Panc1 (cell line): ENCODE measurements around the gene GNG14.
"Not testable (repeated sequence)": the region's sequence is repeated elsewhere in the genome, so short reads cannot be mapped to it uniquely, and the experiment has no call there.

ENCODE experiments used
- POLR2AphosphoS5 ChIP-seq: IDR thresholded peaks from 2 replicates; pipeline ENCODE4 v1.6.1; 2012; ENCODE audit warnings: mild to moderate bottlenecking, low read depth, low read length, moderate library complexity
- SIN3A ChIP-seq: IDR thresholded peaks from 2 replicates; pipeline ENCODE4 v1.6.1; 2012; ENCODE audit warnings: low read depth, mild to moderate bottlenecking, low read length, moderate library complexity, borderline replicate concordance; ENCODE audit not compliant: insufficient read depth
- TCF7L2 ChIP-seq: IDR thresholded peaks from 2 replicates; pipeline ENCODE4 v1.6.1; 2011; ENCODE audit warnings: mild to moderate bottlenecking, low read depth, low read length, inconsistent platforms
- TF ChIP-seq, protein P1 (sequence below), 2 experiments: IDR thresholded peaks; 2 replicates each; pipeline ENCODE4 v1.6.1; 2011 to 2012; ENCODE audit warnings: low read depth in 2 of 2, control low read depth in 1 of 2, low read length in 1 of 2, mild to moderate bottlenecking in 1 of 2, moderate library complexity in 1 of 2; ENCODE audit not compliant: insufficient read depth in 1 of 2
- TF ChIP-seq, protein P2 (sequence below): fragments of 450-650 bp; IDR thresholded peaks from 2 replicates; pipeline ENCODE4 v1.5.1; 2017; ENCODE audit warnings: mild to moderate bottlenecking

DNA sequence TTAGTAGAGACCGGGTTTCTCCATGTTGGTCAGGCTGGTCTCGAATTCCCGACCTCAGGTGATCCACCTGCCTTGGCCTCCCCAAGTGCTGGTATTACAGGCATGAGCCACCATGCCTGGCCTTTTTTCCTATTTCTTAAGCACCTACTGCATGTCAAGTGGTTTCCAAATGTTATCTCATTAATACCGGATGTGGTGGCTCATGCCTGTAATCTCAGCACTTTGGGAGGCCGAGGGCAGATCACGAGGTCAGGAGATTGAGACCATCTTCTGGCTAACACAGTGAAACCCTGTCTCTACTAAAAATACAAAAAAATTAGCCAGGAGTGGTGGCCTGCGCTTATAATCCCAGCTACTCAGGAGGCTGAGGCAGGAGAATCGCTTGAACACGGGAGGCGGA lies 37.8 kb downstream of the GNG14 start:
- TF ChIP-seq POLR2AphosphoS5, SIN3A, TCF7L2: not testable (repeated sequence)
- TF ChIP-seq, protein P1, sequence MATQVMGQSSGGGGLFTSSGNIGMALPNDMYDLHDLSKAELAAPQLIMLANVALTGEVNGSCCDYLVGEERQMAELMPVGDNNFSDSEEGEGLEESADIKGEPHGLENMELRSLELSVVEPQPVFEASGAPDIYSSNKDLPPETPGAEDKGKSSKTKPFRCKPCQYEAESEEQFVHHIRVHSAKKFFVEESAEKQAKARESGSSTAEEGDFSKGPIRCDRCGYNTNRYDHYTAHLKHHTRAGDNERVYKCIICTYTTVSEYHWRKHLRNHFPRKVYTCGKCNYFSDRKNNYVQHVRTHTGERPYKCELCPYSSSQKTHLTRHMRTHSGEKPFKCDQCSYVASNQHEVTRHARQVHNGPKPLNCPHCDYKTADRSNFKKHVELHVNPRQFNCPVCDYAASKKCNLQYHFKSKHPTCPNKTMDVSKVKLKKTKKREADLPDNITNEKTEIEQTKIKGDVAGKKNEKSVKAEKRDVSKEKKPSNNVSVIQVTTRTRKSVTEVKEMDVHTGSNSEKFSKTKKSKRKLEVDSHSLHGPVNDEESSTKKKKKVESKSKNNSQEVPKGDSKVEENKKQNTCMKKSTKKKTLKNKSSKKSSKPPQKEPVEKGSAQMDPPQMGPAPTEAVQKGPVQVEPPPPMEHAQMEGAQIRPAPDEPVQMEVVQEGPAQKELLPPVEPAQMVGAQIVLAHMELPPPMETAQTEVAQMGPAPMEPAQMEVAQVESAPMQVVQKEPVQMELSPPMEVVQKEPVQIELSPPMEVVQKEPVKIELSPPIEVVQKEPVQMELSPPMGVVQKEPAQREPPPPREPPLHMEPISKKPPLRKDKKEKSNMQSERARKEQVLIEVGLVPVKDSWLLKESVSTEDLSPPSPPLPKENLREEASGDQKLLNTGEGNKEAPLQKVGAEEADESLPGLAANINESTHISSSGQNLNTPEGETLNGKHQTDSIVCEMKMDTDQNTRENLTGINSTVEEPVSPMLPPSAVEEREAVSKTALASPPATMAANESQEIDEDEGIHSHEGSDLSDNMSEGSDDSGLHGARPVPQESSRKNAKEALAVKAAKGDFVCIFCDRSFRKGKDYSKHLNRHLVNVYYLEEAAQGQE (IDR thresholded peaks at IDR 0.05; ENCODE audit: insufficient read depth in 1 of 2, low read depth in 2 of 2, low read length in 1 of 2), result not testable (repeated sequence)
- TF ChIP-seq, protein P2, sequence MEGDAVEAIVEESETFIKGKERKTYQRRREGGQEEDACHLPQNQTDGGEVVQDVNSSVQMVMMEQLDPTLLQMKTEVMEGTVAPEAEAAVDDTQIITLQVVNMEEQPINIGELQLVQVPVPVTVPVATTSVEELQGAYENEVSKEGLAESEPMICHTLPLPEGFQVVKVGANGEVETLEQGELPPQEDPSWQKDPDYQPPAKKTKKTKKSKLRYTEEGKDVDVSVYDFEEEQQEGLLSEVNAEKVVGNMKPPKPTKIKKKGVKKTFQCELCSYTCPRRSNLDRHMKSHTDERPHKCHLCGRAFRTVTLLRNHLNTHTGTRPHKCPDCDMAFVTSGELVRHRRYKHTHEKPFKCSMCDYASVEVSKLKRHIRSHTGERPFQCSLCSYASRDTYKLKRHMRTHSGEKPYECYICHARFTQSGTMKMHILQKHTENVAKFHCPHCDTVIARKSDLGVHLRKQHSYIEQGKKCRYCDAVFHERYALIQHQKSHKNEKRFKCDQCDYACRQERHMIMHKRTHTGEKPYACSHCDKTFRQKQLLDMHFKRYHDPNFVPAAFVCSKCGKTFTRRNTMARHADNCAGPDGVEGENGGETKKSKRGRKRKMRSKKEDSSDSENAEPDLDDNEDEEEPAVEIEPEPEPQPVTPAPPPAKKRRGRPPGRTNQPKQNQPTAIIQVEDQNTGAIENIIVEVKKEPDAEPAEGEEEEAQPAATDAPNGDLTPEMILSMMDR, result not testable (repeated sequence)
